ENCODE data around the gene KLHDC10. TPM values are rescaled to one million over a fixed set of nuclear protein-coding genes. Genes with fewer than 3 reads are reported as not detected.
"Not testable (repeated sequence)": the region's sequence is repeated elsewhere in the genome, so short reads cannot be mapped to it uniquely, and the experiment has no call there.

KLHDC10 gene
- total RNA-seq, 1 donor: 43.6 TPM

DNA sequence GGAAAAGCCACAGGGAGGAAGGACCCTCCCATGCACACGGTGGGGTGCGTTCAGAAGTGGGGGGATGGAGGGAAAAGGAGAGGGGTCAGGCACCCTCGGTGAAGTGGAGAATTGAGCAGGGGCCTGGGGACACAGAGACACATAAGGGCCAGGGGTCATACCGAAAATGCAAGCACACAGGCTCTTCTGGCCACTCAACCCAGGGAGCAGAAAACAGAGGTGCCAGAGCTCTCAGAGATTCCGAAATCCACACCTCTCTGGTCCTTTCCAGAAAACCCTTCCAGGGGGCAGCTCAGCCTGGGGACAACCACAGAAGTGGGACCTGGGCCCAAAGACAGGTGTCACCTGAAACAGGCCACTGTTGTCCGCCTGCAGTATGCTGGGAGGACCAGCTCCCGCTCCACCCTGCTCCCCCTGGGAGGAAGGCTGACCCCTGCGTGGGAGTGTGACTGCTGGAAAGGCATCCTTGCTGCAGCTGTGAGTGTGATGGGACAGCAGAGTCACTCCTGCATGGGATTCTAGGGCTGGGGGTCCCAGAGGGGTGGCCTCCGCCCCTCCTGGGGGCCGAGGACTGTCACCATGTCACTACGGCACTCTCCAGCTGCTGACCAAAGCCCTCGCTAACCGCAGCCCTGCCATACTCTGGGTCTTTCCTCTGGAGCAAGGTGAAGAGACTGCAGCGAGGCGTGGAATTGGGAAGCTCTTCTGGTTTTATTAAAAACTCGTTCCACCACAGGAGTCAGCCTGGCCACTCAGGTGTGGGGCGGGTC is 71.7 kb downstream of the KLHDC10 start:
- H3K4me3 ChIP-seq (ENCODE audit: low read depth, low read length): peak overlapping the region; percentile 47
- DNase-seq (ENCODE audit: low read depth): no peak
- TF ChIP-seq, protein P1, sequence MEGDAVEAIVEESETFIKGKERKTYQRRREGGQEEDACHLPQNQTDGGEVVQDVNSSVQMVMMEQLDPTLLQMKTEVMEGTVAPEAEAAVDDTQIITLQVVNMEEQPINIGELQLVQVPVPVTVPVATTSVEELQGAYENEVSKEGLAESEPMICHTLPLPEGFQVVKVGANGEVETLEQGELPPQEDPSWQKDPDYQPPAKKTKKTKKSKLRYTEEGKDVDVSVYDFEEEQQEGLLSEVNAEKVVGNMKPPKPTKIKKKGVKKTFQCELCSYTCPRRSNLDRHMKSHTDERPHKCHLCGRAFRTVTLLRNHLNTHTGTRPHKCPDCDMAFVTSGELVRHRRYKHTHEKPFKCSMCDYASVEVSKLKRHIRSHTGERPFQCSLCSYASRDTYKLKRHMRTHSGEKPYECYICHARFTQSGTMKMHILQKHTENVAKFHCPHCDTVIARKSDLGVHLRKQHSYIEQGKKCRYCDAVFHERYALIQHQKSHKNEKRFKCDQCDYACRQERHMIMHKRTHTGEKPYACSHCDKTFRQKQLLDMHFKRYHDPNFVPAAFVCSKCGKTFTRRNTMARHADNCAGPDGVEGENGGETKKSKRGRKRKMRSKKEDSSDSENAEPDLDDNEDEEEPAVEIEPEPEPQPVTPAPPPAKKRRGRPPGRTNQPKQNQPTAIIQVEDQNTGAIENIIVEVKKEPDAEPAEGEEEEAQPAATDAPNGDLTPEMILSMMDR (IDR thresholded peaks at IDR 0.05; ENCODE audit: insufficient read depth, low read depth, low read length): no peak

GRCh38 chr7:130142654-130143333 is 72.5 kb downstream of the KLHDC10 start:
- H3K4me3 ChIP-seq (ENCODE audit: low read depth, low read length): no peak overlapping the region
- TF ChIP-seq, protein P1 (IDR thresholded peaks at IDR 0.05; ENCODE audit: insufficient read depth, low read depth, low read length): no peak
- no peak for DNase-seq (ENCODE audit: low read depth)

- no peak for DNase-seq (ENCODE audit: low read depth)
- no peak overlapping the region for H3K4me3 ChIP-seq (ENCODE audit: low read depth, low read length)
- TF ChIP-seq, protein P1 (IDR thresholded peaks at IDR 0.05; ENCODE audit: insufficient read depth, low read depth, low read length): no peak
Measured at GRCh38 chr7:130143334-130143732, 73.0 kb downstream of the KLHDC10 start.

DNA sequence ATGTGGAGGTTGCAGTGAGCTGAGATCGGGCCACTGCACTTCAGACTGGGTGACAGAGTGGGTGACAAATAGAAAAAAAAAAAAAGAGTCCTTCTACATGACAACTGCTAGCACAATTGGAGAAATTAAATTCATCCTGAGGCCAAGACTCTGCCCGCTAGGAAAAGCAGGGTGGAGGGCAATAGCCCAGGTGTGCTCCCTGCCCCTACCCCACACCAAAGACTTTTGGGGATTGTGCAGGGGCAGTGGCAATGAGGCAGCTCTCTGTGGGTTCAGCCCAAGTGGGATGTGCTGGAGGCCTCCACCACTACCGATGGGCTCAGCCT is 73.6 kb downstream of the KLHDC10 start:
- H3K4me3 ChIP-seq (ENCODE audit: low read depth, low read length): no peak overlapping the region
- TF ChIP-seq, protein P1 (IDR thresholded peaks at IDR 0.05; ENCODE audit: insufficient read depth, low read depth, low read length): no peak
- DNase-seq (ENCODE audit: low read depth): no peak

GRCh38 chr7:130144312-130145171 is 74.2 kb downstream of the KLHDC10 start:
- TF ChIP-seq, protein P1 (IDR thresholded peaks at IDR 0.05; ENCODE audit: insufficient read depth, low read depth, low read length): no peak
- H3K4me3 ChIP-seq (ENCODE audit: low read depth, low read length): no peak overlapping the region
- peak; percentile 60 for DNase-seq (ENCODE audit: low read depth)

DNA sequence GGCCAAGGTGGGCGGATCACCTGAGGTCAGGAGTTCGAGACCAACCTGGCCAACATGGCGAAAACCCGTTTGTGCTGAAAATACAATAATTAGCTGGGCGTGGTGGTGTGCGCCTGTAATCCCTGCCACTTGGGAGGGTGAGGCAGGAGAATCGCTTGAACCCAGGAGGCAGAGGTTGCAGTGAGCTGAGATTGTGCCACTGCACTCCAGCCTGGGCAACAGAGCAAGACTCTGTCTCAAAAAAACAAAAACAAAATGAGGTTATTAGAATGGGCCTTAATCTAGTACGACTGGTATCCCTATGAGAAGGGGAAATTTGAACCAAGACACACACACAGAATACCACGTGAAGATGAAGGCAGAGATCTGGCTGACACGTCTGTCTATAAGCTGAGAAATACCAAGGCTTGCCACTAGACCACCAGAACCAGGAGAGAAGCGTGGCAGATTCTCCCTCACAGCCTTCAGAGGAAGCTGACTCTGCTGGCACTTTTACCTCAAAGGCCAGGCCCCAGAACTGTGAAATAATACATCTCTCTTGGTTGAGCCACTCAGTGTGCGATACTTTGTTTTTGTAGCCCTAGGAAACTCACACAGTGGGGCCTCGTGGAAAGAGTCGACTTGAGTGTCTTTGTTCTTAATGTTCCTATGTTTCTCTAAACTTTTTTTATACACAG is 75.2 kb downstream of the KLHDC10 start:
- TF ChIP-seq, protein P1 (IDR thresholded peaks at IDR 0.05; ENCODE audit: insufficient read depth, low read depth, low read length): no peak
- no peak for DNase-seq (ENCODE audit: low read depth)
- no peak overlapping the region for H3K4me3 ChIP-seq (ENCODE audit: low read depth, low read length)

DNA sequence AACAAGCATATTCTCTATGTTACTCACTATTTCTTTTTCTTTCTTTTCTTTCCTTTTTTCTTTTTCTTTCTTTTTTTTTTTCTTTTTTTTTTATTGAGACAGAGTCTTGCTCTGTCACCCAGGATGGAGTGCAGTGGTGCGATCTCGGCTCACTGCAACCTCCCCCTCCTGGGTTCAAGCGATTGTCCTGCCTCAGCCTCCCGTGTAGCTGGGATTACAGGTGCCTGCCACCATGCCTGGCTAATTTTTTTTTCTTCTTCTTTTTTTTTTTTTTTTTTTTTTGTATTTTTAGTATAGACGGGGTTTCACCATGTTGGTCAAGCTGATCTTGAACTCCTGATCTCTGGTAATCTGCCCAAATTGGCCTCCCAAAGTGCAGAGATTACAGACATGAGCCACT is 75.8 kb downstream of the KLHDC10 start:
- not testable (repeated sequence) for DNase-seq (ENCODE audit: low read depth); H3K4me3 ChIP-seq (ENCODE audit: low read depth, low read length)
